Measurements from ENCODE around the gene TSSK6.

GRCh38 chr19:19475849-19476828 is 39.2 kb downstream of the TSSK6 start:
- peak in 3 of 6 experiments; percentile 22 to 44 (median 22) for TF ChIP-seq CTCF (IDR thresholded peaks at IDR 0.05)
- TF ChIP-seq POLR2A (IDR thresholded peaks at IDR 0.05), result no peak
